Stimulated activated effector memory CD8-positive, alpha-beta T cell treated with anti-CD3 and anti-CD28 coated beads, Interleukin-12 subunit alpha, Interleukin-12 subunit beta, amount 100 ng/mL, for 72 hours (primary cell): ENCODE measurements around the gene RASGEF1C.

Source experiments
- ATAC-seq: fragments of 150-1000 bp; cut with Tn5 transposase; 2 replicates; pipeline ENCODE4 v1.10.0; 2021
- DNase-seq, 2 donors: peaks; one replicate each; pipeline ENCODE4 v3.0.0; 2021 to 2022; ENCODE audit warnings: low spot score in 2 of 2
- H3K27ac Mint-ChIP-seq: one replicate; pipeline ENCODE4 v1.8.0; 2022; ENCODE audit warnings: mild to moderate bottlenecking, mixed read lengths
- H3K36me3 Mint-ChIP-seq: one replicate; pipeline ENCODE4 v1.8.0; 2022; ENCODE audit warnings: mild to moderate bottlenecking, mixed read lengths
- H3K4me1 Mint-ChIP-seq: one replicate; pipeline ENCODE4 v1.8.0; 2022; ENCODE audit warnings: mixed read lengths
- H3K4me3 Mint-ChIP-seq: one replicate; pipeline ENCODE4 v1.8.0; 2022; ENCODE audit warnings: mild to moderate bottlenecking, mixed read lengths
- H3K9me3 Mint-ChIP-seq: one replicate; pipeline ENCODE4 v1.8.0; 2022; ENCODE audit warnings: mixed read lengths

Gene RASGEF1C

DNA sequence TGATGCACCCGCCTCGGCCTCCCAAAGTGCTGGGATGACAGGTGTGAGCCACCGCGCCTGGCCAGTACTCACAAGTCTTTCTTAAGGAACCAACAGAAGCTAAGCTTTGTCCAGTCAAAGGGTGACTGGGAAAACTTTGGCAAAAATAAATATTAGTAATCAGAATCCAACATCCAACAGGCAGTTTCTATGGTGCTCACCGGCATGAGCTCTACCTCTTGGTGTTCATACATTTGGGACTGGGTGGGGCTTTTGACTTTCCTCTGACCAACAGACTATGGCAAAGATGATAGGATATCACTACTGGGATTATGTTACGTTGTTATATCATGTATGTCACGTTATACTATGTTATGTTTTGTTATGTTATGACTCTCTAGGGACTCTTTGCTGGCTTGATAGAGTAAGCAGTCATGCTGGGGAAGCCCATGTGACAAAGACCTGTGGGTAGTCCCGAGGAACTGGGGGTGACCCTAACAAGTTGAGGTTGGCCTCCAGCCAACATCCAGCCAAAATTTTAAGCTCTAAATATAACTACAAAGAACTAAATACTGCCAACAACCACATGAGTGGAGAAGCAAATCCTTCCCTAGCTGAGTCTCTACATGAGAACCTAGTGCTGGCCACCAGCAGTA, 6.0 kb downstream of the RASGEF1C start:
- no peaks in the 10 kb centered on the region for H3K36me3 Mint-ChIP-seq
- no peak overlapping the region for H3K4me3 Mint-ChIP-seq
- DNase-seq (no peak), ATAC-seq (peak; percentile 85)
- peaks cover 4% of the 10 kb centered on the region for H3K4me1 Mint-ChIP-seq
- peak overlapping the region; percentile 27 for H3K27ac Mint-ChIP-seq
- no peaks in the 10 kb centered on the region for H3K9me3 Mint-ChIP-seq

DNA sequence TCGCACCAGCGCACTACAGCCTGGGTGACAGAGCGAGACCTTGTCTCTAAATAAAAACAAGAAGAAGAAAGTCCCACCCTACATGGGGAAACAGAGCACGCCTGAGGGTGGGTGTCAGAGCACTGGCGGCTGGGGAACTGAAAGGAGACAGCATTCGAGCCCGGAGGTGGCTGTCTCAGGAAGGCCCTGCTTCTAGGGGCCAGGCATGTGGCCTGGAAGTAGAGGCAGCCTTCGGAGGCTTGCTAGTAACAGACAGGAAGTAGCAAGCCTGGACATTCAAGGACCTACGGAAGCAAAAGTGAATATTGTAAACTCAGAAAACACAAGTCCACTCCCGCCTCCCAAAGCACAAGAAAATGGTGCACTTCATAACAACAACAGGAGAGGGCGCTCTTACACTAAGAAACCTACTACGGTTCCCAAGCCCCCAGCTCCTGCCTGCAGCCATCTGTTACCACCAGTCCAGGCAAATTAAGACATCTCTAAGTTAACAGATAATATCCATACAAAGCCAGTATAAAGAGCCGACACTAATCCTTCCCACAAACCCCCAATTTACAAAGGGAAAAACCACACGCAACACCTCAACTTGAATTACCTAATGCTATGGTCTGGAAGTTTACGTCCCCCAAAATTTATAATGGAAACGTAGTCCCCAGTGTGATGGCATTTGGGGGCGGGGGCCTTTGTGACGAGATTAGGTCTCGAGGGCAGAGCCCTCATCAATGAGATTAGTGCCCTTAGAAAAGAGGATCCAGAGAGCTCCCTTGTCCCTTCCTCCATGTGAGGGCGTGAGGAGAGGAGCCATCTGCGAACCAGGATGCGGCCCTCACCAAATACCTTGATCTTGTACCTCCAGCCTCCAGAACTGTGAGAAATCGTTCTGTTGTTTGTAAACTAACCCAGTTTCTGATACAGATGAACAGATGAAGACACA, 7.7 kb downstream of the RASGEF1C start:
- no peak for DNase-seq
- no peak for ATAC-seq
- no peak overlapping the region for H3K4me3 Mint-ChIP-seq

DNA sequence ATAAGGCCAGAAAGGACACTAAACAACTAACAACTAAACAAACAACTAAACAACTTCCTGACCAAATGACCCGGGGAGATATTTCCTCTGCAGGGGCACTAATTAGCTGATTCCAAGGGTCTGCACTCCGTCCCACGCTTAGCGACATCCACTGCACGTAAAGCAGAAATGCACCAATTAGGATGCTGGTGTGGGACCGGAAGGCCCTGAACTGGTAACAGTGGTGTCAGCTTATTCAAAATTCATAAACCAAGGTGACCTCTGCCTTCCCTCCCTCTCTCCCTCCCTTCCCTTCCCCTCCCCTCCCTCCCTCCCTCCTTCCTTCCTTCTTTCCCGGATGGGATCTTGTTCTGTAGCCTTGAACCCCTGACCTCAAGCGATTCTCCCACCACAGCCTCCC, 9.6 kb downstream of the RASGEF1C start:
- DNase-seq (no peak), ATAC-seq (no peak)
- Mint-ChIP-seq H3K4me3 (no peak overlapping the region), H3K27ac (no peak overlapping the region), H3K4me1 (no peaks in the 10 kb centered on the region), H3K9me3 (no peaks in the 10 kb centered on the region), H3K36me3 (no peaks in the 10 kb centered on the region)

More for the DNA sequence above, 7.7 kb downstream of the RASGEF1C start:
- Mint-ChIP-seq H3K4me1 (no peaks in the 10 kb centered on the region), H3K36me3 (no peaks in the 10 kb centered on the region), H3K9me3 (no peaks in the 10 kb centered on the region), H3K27ac (no peak overlapping the region)

DNA sequence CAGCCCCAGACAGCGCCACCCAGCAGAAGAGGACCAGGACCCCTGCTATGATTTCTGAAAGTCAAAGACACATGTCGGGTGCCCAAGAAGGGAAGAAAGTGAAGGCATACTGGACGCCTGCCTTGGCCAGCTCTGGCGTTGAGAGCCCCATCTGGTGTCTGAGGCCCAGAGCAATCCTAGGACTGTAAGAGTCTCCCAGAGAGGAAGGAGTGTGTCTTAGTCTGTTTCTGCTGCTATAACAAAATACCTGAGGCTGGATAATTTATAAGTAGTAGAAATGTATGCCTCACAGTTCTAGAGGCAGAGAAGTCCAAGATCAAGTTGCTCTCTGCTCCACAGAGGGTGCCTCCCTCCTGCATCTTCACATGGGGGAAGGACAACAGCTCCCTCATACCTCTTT, 10.8 kb downstream of the RASGEF1C start:
- DNase-seq (no peak), ATAC-seq (no peak)
- H3K27ac Mint-ChIP-seq, result no peak overlapping the region
- H3K9me3 Mint-ChIP-seq, result no peaks in the 10 kb centered on the region
- no peak overlapping the region for H3K4me3 Mint-ChIP-seq
- H3K36me3 Mint-ChIP-seq, result no peaks in the 10 kb centered on the region
- no peaks in the 10 kb centered on the region for H3K4me1 Mint-ChIP-seq

DNA sequence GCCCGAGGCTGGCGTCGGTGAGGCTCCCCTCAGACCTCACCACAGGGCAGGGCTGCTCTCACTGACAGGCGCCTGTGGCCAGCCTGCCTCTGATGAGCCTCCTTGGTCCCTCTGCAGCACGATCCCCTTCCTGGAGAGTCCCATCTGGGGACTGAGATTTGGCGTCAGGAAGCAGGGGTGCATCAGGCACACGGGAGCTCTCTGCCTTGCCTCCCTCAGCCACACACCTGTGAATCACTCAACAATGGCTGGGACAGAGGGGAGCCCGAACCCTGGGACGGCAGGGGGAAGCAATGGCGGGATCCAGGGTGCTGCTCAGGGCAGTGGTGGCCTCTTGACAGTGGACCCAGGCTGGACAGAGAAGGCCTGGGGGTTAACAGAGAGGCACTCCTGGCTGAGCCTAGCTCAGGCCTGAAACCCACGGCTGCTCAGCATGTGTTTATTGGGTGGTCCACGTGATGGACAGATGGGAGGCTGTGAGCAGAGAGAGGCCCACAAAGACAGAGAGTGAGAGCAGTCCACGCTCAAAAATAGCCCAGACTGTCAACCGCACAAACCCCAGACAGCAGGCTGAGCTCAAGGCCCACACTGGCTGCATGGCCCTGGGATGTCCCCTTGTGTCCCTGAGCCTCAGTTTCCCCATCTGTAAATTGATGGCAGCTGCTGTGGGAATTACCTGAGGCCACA, 11.9 kb downstream of the RASGEF1C start:
- H3K4me1 Mint-ChIP-seq, result no peaks in the 10 kb centered on the region
- no peak overlapping the region for H3K4me3 Mint-ChIP-seq
- H3K9me3 Mint-ChIP-seq, result no peaks in the 10 kb centered on the region
- H3K27ac Mint-ChIP-seq, result no peak overlapping the region
- H3K36me3 Mint-ChIP-seq, result no peaks in the 10 kb centered on the region
- no peak for ATAC-seq
- no peak for DNase-seq

DNA sequence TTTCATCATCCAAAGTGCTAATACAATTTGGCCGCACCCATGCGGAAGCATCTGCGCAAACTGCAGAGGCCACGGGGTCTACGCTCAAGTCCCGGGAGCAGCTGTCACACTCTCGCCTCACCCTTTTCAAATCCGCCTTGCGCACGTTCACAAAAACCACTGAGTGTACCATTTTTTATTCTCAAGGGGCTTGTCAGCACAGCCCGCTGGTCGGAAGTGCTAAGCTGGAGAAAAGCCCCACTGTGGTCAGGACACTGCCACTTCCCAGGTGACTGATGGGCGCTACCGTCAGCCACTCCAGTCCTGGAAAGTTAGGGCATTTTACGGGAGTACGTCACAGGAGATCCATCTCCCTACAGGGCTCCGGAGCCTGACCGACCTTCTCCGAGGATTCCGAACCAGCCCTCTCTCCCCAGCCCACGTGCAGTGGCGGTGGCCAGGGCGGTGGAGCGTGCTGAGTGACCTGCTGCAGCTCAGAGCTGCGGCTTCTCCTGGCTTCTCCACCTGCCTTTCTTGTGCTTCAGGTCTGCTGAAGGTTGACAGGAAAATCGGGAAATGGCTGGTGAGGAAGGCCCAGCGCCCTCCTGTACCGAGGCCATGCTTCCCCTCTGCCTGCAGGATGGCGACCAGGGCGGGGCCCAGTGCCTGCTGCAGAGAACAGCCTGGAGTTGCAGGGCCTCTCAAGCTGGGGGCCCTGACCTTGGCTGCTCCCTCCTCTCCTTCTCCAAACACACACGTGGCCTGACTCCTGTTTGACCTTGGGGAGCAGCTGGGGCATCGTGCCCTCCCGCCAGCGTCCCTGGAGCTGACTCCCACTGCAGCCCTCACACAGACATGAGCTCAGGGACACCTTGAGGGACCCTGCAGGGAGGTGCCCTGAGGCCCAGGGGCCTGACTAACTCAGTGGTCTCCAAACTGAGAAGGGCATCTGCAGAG, 14.3 kb downstream of the RASGEF1C start:
- Mint-ChIP-seq H3K36me3 (no peaks in the 10 kb centered on the region), H3K4me1 (no peaks in the 10 kb centered on the region), H3K27ac (no peak overlapping the region), H3K4me3 (no peak overlapping the region), H3K9me3 (no peaks in the 10 kb centered on the region)
- ATAC-seq (peak; percentile 21), DNase-seq (no peak)

DNA sequence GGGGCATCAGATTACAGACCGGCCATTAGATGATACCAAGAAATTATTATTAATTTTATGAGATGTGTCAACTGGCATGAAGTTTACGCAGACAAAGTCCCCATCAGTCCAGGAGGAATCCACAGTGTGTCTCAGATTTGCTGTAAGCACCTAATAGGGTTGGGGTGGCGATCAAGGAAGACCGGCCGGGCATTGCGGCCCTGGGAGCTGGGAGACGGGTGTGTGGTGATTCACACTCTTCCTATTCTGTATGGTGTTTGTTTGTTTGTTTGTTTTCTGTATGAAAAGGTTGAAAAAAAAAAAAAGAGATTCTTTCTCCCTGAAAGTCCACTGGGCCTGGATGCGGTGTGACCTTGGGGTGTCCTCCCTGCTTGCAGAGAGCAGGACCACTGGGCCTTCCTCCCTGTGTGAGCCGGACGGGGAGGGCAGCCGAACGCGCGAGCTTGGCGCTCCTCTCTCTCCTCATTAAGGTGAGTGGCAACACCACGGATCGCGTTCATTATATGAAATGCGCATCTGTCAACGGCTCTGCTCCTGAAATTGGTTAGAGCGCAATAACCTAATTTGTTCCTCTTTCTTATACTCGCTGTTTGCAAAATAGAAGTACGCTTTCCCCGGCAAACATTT, 15.1 kb downstream of the RASGEF1C start:
- no peak overlapping the region for H3K4me3 Mint-ChIP-seq
- no peak for ATAC-seq

DNA sequence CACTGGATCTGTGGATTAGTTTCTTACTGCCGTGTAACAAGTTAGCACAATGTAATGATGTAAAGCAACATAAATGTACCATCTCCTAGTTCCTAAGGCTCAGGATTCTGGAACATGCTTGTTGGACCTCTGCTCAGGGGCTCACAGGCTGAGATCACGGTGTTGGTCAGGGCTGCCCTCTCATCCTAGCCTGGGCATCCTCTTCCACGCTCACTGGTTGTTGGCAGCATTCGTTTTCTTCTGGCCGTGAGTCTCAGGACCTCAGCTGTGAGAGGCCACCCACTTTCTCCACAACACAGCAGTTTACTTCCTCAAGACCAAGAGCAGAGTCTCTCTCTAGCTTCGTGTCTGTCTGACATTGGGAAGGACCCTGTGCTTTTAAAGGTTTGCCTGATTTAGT, 17.3 kb downstream of the RASGEF1C start:
- Mint-ChIP-seq H3K27ac (no peak overlapping the region), H3K4me1 (no peaks in the 10 kb centered on the region), H3K36me3 (no peaks in the 10 kb centered on the region), H3K4me3 (no peak overlapping the region), H3K9me3 (no peaks in the 10 kb centered on the region)
- no peak for ATAC-seq
- DNase-seq, result no peak

More for the DNA sequence above, 15.1 kb downstream of the RASGEF1C start:
- no peak overlapping the region for H3K27ac Mint-ChIP-seq
- H3K4me1 Mint-ChIP-seq, result no peaks in the 10 kb centered on the region
- H3K36me3 Mint-ChIP-seq, result no peaks in the 10 kb centered on the region
- no peaks in the 10 kb centered on the region for H3K9me3 Mint-ChIP-seq
- no peak for DNase-seq

DNA sequence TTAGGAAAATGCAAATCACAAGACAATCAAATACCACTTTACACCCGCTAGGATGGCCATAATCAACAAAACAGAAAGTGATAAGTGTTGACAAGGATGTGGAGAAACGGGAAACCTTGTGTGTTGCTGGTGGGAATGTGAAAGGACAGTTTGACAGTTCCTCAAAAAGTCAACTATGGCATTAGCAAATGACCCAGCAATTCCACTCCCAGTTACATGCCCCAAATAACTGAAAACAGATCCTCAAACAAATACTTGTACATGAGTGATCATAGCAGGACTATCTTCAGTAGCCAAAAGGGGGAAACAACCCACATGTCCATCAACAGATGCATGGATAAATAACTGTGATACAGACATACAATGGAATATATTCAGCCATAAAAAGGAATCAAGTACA, 21.2 kb downstream of the RASGEF1C start:
- ATAC-seq, result no peak
- no peak for DNase-seq
- no peaks in the 10 kb centered on the region for H3K36me3 Mint-ChIP-seq
- H3K4me1 Mint-ChIP-seq, result no peaks in the 10 kb centered on the region
- H3K27ac Mint-ChIP-seq, result no peak overlapping the region
- H3K4me3 Mint-ChIP-seq, result no peak overlapping the region
- no peaks in the 10 kb centered on the region for H3K9me3 Mint-ChIP-seq

DNA sequence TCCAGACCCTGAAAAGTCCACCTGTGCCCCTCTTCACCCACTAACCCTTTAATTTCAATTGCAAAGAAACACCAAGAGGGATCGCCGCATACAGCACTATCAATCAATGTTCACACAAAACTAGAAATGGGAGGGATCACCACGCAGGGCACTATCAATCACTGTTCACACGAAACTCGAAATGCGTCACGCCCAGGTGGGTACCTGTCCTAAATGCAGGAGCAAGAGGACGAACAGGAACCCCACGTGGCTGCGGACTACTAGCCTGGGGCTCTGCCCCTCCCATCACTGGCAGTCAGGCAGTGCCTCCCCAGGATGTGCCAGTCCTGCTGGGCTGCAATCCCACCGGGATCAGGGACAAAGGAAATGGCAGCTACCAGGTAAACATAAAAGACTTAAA, 28.2 kb downstream of the RASGEF1C start:
- no peak overlapping the region for H3K4me3 Mint-ChIP-seq
- peak in 1 of 2 donors; percentile 22 for DNase-seq
- H3K9me3 Mint-ChIP-seq, result no peaks in the 10 kb centered on the region
- H3K4me1 Mint-ChIP-seq, result no peaks in the 10 kb centered on the region
- H3K36me3 Mint-ChIP-seq, result no peaks in the 10 kb centered on the region
- H3K27ac Mint-ChIP-seq, result no peak overlapping the region
- no peak for ATAC-seq

DNA sequence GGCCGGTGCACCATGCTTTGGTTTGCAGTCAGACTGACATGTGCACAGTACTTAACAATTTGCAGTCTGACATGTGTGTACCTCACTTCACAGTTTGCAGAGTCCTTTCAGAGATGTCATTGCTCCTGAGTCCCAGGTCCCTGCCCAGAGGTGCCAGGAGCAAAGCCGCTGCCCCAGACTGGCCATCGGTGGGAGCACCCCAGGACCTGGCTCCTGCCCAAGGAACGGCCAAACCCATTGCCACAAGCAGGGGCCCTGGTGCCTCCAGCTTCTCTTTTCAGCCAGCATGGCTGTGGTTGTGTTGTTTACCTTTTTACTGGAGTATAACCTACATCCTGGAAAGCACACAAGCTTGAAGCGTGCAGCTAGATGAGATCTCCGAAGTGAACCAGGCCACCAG, 28.6 kb downstream of the RASGEF1C start:
- peak in 1 of 2 donors; percentile 44 for DNase-seq
- no peaks in the 10 kb centered on the region for H3K36me3 Mint-ChIP-seq
- H3K9me3 Mint-ChIP-seq, result no peaks in the 10 kb centered on the region
- ATAC-seq, result no peak
- H3K4me3 Mint-ChIP-seq, result no peak overlapping the region
- H3K27ac Mint-ChIP-seq, result no peak overlapping the region
- H3K4me1 Mint-ChIP-seq, result no peaks in the 10 kb centered on the region

DNA sequence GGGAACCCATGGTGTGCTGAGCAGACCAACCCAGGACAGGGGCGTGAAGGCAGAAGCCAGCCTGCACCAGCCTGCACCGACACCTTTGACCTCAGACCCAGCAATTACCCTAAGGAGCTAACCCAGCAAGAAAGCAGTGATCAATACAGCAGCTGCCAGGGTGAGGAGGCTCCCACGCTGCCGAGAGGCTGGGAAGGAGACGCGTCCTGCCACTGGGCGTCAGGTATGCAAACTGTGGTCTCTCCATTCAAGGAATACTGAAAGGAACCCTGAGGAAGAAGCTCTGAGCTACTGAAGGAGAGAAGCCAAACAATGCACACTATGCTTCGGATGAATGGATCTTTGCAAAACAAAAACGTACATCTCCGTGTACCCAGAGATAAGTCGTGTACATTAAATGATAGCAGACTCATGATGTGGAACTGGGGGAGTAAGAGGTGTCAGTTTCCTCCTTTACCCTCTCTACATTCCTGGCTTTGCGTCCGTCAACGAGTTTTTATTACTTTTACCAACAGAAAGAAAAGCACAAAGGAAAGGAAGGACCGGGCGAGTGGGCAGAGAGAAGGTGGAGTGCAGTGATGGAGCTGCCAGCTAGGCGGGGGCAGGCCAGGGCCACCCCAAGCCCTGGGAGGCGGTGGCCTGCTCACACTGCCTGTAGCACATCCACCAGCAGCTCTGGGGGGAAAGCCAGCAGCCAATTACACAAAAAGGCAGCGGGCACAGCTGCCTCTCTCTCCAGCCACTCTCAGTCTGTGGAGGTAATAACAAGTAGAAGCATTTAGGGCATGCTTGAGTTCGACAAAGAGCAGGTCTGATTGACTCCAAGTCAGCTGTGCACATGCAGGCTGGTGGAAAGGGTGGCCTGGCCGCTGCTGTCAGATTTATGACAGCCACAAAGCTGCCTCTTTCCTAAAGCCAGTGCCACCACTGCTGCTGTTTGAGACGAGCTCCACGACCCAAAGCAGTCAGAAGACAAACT, 29.3 kb downstream of the RASGEF1C start:
- no peaks in the 10 kb centered on the region for H3K4me1 Mint-ChIP-seq
- H3K36me3 Mint-ChIP-seq, result no peaks in the 10 kb centered on the region
- no peak overlapping the region for H3K4me3 Mint-ChIP-seq
- H3K9me3 Mint-ChIP-seq, result no peaks in the 10 kb centered on the region
- DNase-seq (no peak), ATAC-seq (no peak)
- H3K27ac Mint-ChIP-seq, result no peak overlapping the region

DNA sequence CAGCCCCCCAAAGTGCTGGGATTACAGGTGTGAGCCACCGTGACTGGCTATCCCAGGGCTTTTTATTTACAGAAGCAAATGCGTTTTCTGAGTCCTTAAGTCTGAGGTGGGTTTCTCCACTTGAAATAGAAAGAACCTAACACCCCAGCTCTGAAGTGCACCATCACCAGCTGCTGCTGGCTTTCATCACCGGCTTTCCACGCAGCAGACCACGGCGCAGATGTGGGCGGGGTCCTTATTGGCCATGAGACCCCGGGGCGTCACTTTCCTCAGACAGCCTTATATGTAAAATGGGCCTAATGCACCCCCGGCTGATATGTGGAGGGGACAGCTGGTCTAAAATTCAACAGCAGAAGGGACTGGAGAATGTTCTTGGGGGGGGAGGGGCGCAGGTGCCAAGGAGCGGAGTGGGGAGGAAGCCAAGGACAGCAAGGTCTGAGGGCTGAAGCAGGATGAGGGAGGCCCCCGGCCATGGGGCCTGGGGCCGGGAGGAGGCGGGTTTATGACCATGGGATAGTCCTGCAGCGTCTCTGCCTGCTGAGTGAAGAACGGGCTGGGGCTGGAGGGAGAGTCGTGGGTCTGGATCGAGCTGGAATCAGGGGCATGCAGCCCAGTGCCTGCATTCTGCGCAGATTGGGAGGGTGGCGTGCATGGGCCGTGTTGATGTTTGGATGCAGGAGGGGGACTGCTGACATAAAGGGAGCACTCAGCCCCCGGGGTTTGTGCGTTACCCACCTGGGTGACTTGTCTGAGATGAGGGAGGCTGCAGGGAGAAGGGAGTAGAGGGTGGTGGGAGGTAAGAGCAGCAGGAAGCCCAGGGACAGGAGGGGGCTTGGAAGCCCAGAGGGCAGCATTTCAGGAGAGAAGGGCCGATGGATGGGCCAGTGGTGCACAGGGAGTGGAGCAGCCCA, 30.2 kb downstream of the RASGEF1C start:
- Mint-ChIP-seq H3K36me3 (no peaks in the 10 kb centered on the region), H3K27ac (no peak overlapping the region), H3K9me3 (no peaks in the 10 kb centered on the region), H3K4me1 (no peaks in the 10 kb centered on the region), H3K4me3 (no peak overlapping the region)
- ATAC-seq (no peak), DNase-seq (no peak)
